Body of pancreas (tissue), 4 donors: Measurements from ENCODE around the gene SPDYE16.
"Not testable (repeated sequence)": the region's sequence is repeated elsewhere in the genome, so short reads cannot be mapped to it uniquely, and the experiment has no call there.

ENCODE experiments used
- CTCF ChIP-seq, 7 experiments: fragments of 450-650 bp in 4 of 7; fragments of 200-600 bp in 3 of 7; sonication (generic) in 3 of 7; IDR thresholded peaks; one replicate each; pipeline ENCODE4 v1.5.1; 2016 to 2019; ENCODE audit warnings: antibody characterized with exemption in 7 of 7
- POLR2A ChIP-seq, 3 donors: fragments of 450-650 bp; IDR thresholded peaks; one replicate each; pipeline ENCODE4 v1.6.1; 2016; ENCODE audit warnings: antibody characterized with exemption in 3 of 3, mild to moderate bottlenecking in 2 of 3

GRCh38 chr7:76506643-76507042 is 36.5 kb downstream of the SPDYE16 start:
- TF ChIP-seq CTCF, POLR2A (IDR thresholded peaks at IDR 0.05): not testable (repeated sequence)
